ENCODE data around the gene PSD. TPM values are rescaled to one million over a fixed set of nuclear protein-coding genes. Genes with fewer than 3 reads are reported as not detected.

Gene PSD
- total RNA-seq, 1 experiment from 2014 or later: 3.4 TPM

DNA sequence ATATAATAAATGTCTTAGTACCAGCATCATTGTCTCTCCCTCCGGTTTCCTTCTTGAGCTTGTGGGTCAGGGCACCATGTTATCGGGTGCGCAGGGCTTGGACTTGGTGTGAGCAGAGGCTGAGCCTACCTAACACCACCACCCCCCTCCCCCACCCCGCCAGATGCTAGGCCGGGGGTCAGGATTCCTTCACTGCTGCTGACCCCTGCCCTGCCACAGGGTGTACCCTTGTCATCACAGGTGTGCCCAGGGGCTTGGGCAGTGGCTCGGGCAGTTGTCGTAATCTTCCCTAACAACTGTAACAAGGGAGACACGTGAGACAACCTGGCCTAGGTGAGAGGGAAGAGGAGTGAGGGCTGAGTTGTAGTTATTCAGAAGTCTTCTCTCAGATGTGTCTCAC lies 35.7 kb downstream of the PSD start:
- H3K23me2 ChIP-seq (ENCODE audit: insufficient read length, low read depth, low read length, poor library complexity, severe bottlenecking): no peaks in the 10 kb centered on the region
- no peak overlapping the region for H4K8ac ChIP-seq (replicated peaks; ENCODE audit: insufficient read length, low read depth, low read length)
- Mint-ChIP-seq H3K9me3 (no peaks in the 10 kb centered on the region), H3K4me3 (no peak overlapping the region), H3K4me1 (no peaks in the 10 kb centered on the region), H3K27me3 (ENCODE audit: low read depth) (no peaks in the 10 kb centered on the region), H3K36me3 (ENCODE audit: insufficient read depth in 1 of 3, low read depth in 3 of 3) (peaks cover 6 to 24% (median 12%) of the 10 kb centered on the region in 3 experiments), H3K27ac (no peak overlapping the region)
- H2AFZ ChIP-seq (ENCODE audit: low read length): no peak overlapping the region
- no peak overlapping the region for H4K5ac ChIP-seq (ENCODE audit: insufficient read length, low read depth, low read length)
- H2BK120ac ChIP-seq (ENCODE audit: low read depth, low read length, poor library complexity, severe bottlenecking): no peak overlapping the region
- H3K56ac ChIP-seq (ENCODE audit: insufficient read length, low read depth, low read length): no peak overlapping the region
- no peak overlapping the region for H3K4me2 ChIP-seq (ENCODE audit: insufficient read depth, insufficient read length, low read length)
- no peak overlapping the region for H3K9ac ChIP-seq (ENCODE audit: extremely low read depth, insufficient read length, low read length)
- no peak overlapping the region for H3K27ac ChIP-seq (ENCODE audit: insufficient read length, low read depth, low read length)
- no peak overlapping the region for H2BK12ac ChIP-seq (ENCODE audit: insufficient read length, low read depth, low read length)
- no peak overlapping the region for H2BK15ac ChIP-seq (ENCODE audit: low read depth, low read length)
- WGBS (ENCODE audit: extremely low coverage, insufficient read length, low lambda C conversion rate): no CpG with 5 or more reads among the region's 8 CpGs
- H3K4ac ChIP-seq (ENCODE audit: low read depth, low read length): no peak overlapping the region
- no peak overlapping the region for H2BK5ac ChIP-seq (ENCODE audit: insufficient read length, low read length)
- H3K14ac ChIP-seq (ENCODE audit: insufficient read depth, low read length): no peak overlapping the region
- H3K9me3 ChIP-seq (ENCODE audit: control insufficient read depth, low read depth, low read length): no peaks in the 10 kb centered on the region
- no peaks in the 10 kb centered on the region for H3K27me3 ChIP-seq (ENCODE audit: insufficient read depth, low read length)
- H3K79me2 ChIP-seq (ENCODE audit: insufficient read depth, low read length): no peaks in the 10 kb centered on the region
- H2AK5ac ChIP-seq (ENCODE audit: insufficient read length, low read length): no peak overlapping the region
- no peak overlapping the region for H3K23ac ChIP-seq (ENCODE audit: insufficient read length, low read depth, low read length)
- TF ChIP-seq CTCF (conservative IDR thresholded peaks at IDR 0.05): no peak
- no peaks in the 10 kb centered on the region for H3K79me1 ChIP-seq (ENCODE audit: insufficient read depth, low read depth, low read length, poor library complexity, severe bottlenecking)
- no peak overlapping the region for H3K18ac ChIP-seq (ENCODE audit: insufficient read length, low read depth, low read length)
- H3K4me1 ChIP-seq (ENCODE audit: insufficient read depth, low read length): no peaks in the 10 kb centered on the region
- H4K91ac ChIP-seq (ENCODE audit: insufficient read length, low read depth, low read length): no peak overlapping the region
- no peaks in the 10 kb centered on the region for H4K20me1 ChIP-seq (ENCODE audit: control insufficient read depth, insufficient read depth, insufficient read length)
- no peak overlapping the region for H2BK20ac ChIP-seq (ENCODE audit: low read depth, low read length, poor library complexity, severe bottlenecking)
- H3T11ph ChIP-seq (ENCODE audit: low read length): no peak overlapping the region
- no peak for DNase-seq

All from H9 (cell line).